Peyer's patch (tissue), 4 donors: ENCODE measurements around the gene TMUB1. TPM values are rescaled to one million over a fixed set of nuclear protein-coding genes. Genes with fewer than 3 reads are reported as not detected.

Source experiments
- DNase-seq, 3 donors: peaks; one replicate each; pipeline ENCODE4 v3.0.0-alpha.2; 2017 to 2019
- H3K27ac ChIP-seq, 4 donors: fragments of 200-600 bp; sonication (generic); one replicate each; pipeline ENCODE4 v1.5.1; 2016 to 2019
- H3K27me3 ChIP-seq, 2 donors: fragments of 200-600 bp; sonication (generic); one replicate each; pipeline ENCODE4 v1.5.1; 2019
- H3K36me3 ChIP-seq, 3 donors: fragments of 200-600 bp; sonication (generic); one replicate each; pipeline ENCODE4 v1.5.1; 2016 to 2019
- H3K4me1 ChIP-seq, 4 donors: fragments of 200-600 bp; sonication (generic); one replicate each; pipeline ENCODE4 v1.5.1; 2016 to 2019
- H3K4me3 ChIP-seq, 4 donors: fragments of 200-600 bp; sonication (generic); 1 replicate in 3 of 4; 2 replicates in 1 of 4; pipeline ENCODE4 v1.5.1; 2016 to 2019; ENCODE audit warnings: mild to moderate bottlenecking in 1 of 4
- H3K9me3 ChIP-seq, 4 donors: fragments of 200-600 bp; sonication (generic); one replicate each; pipeline ENCODE4 v1.5.1; 2016 to 2019; ENCODE audit warnings: mild to moderate bottlenecking in 1 of 4
- CTCF ChIP-seq, 6 experiments: fragments of 450-650 bp in 4 of 6; fragments of 200-600 bp in 2 of 6; sonication (generic) in 1 of 6; IDR thresholded peaks; one replicate each; pipeline ENCODE4 v1.5.1; 2017 to 2019; ENCODE audit warnings: antibody characterized with exemption in 6 of 6, mild to moderate bottlenecking in 3 of 6, moderate library complexity in 1 of 6
- POLR2A ChIP-seq, 2 donors: fragments of 450-650 bp; IDR thresholded peaks; one replicate each; pipeline ENCODE4 v1.5.1; 2017; ENCODE audit warnings: antibody characterized with exemption in 2 of 2, mild to moderate bottlenecking in 2 of 2, moderate library complexity in 2 of 2
- total RNA-seq, 4 donors: library from RNA; depleted of rRNA; stranded (reverse); fragments of >200 nt; gene quantifications; one replicate each; pipeline ENCODE4 v1.1.0, GENCODE V29; 2016

The TMUB1 gene
- total RNA-seq, 4 donors from 2014 or later, result 38.0 to 113 (median 100) TPM

- Histone ChIP-seq H3K27me3 (no peaks in the 10 kb centered on the region), H3K4me3 (peak overlapping the region; percentile 63 to 97 (median 82)), H3K9me3 (no peaks in the 10 kb centered on the region), H3K36me3 (peaks cover 0 to 5% (median 0%) of the 10 kb centered on the region in 3 donors), H3K4me1 (peaks cover 0 to 55% (median 15%) of the 10 kb centered on the region in 4 donors), H3K27ac (peak overlapping the region; percentile 73 to 86 (median 78))
- no peak for TF ChIP-seq POLR2A (IDR thresholded peaks at IDR 0.05)
- no peak for TF ChIP-seq CTCF (IDR thresholded peaks at IDR 0.05)
- no peak for DNase-seq
Measured at GRCh38 chr7:151088019-151088855, 4.9 kb upstream of the TMUB1 start.

- Histone ChIP-seq H3K9me3 (no peaks in the 10 kb centered on the region), H3K36me3 (no peaks in the 10 kb centered on the region), H3K4me1 (peaks cover 0 to 58% (median 17%) of the 10 kb centered on the region in 4 donors), H3K4me3 (peak overlapping the region; percentile 63 to 97 (median 82)), H3K27me3 (no peaks in the 10 kb centered on the region), H3K27ac (peak overlapping the region; percentile 73 to 86 (median 78))
- DNase-seq, result peak; percentile 27 to 83 (median 83)
- TF ChIP-seq CTCF (IDR thresholded peaks at IDR 0.05), result peak in 5 of 6 experiments; percentile 27 to 43 (median 36)
- peak; percentile 54 to 70 for TF ChIP-seq POLR2A (IDR thresholded peaks at IDR 0.05)
Measured at GRCh38 chr7:151087245-151088018, 4.1 kb upstream of the TMUB1 start.

GRCh38 chr7:151086802-151087244, 3.5 kb upstream of the TMUB1 start:
- H3K4me1 ChIP-seq, result peaks cover 3 to 62% (median 23%) of the 10 kb centered on the region in 4 donors
- peak in 1 of 3 donors; percentile 27 for DNase-seq
- no peaks in the 10 kb centered on the region for H3K9me3 ChIP-seq
- H3K36me3 ChIP-seq, result no peaks in the 10 kb centered on the region
- TF ChIP-seq POLR2A (IDR thresholded peaks at IDR 0.05), result no peak
- TF ChIP-seq CTCF (IDR thresholded peaks at IDR 0.05), result no peak
- peak overlapping the region; percentile 63 to 97 (median 82) for H3K4me3 ChIP-seq
- H3K27me3 ChIP-seq, result no peaks in the 10 kb centered on the region
- H3K27ac ChIP-seq, result peak overlapping the region; percentile 73 to 86 (median 78)

- H3K4me1 ChIP-seq, result peaks cover 3 to 62% (median 31%) of the 10 kb centered on the region in 4 donors
- TF ChIP-seq POLR2A (IDR thresholded peaks at IDR 0.05) (peak; percentile 28 to 66), CTCF (IDR thresholded peaks at IDR 0.05) (peak in 1 of 6 experiments; percentile 5)
- peak; percentile 78 to 92 (median 91) for DNase-seq
Measured at GRCh38 chr7:151085691-151086620, 2.7 kb upstream of the TMUB1 start, which contains the start of gene AGAP3. Gene AGAP3 (plus strand): TSS chr7:151086475. CDS start chr7:151086742, 267 bp downstream.

More at GRCh38 chr7:151085691-151086620, 2.7 kb upstream of the TMUB1 start, which contains the start of gene AGAP3:
- Histone ChIP-seq H3K36me3 (no peaks in the 10 kb centered on the region), H3K27ac (peak within 1 kb of the TSS; percentile 73 to 91 (median 81)), H3K27me3 (no peaks in the 10 kb centered on the region), H3K9me3 (no peaks in the 10 kb centered on the region), H3K4me3 (peak within 1 kb of the TSS; percentile 63 to 97 (median 82))
